A204.1 (cell line): Measurements from ENCODE around the gene ADGRE1.

ENCODE experiments used
- FAIRE-seq: peaks from 2 replicates; lab custom pipeline; 2012; peaks lifted over from hg19 to GRCh38; lab: Jason Lieb, UNC

The ADGRE1 gene

GRCh38 chr19:6876748-6877147, 10.6 kb upstream of the ADGRE1 start:
- FAIRE-seq, result no peak

DNA sequence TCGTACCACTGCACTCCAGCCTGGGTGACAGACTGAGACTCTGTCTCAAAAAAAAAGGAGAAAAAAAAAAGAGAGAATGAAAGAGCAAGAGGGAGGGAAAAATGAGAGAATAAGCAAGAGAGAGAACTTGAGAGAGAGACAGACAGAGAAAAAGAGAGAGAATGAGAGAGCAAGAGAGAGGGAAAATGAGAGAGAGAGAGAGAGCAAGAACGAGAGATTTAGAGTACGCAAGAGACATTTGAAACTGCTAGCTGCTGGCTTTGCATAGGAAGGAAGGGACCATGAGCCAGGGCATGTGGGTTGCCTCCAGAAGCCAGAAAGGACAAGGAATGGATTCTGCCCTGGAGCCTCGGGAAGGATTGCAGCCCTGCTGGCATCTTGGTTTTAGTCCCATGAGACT, 9.6 kb upstream of the ADGRE1 start:
- no peak for FAIRE-seq

DNA sequence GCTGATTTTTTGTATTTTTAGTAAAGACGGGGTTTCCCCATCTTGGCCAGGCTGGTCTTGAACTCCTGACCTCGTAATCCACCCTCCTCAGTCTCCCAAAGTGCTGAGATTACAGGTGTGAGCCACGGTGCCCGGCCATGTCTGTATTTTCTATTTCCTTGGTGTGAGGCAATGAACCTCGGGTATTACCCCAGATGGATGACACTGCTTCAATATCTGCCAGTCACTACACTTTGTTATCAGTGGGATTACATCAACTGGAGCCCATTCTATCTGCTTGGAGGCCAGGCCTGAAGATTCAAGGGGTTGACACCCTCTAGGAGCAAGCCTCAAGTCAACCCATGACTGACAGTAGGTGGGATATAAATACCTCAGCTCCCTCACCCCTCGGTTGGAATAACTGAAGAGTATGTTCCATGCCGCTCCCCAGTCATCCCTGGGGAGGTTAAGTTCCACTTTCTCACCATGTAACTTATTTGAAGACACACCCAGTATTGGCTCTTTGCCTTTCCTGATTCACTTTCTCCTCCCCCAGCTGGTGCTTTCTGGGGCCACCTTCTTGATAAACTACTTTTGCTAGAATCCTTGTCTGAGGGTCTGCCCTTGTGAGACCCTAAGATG, 992 bp upstream of the ADGRE1 start:
- no peak for FAIRE-seq

- no peak for FAIRE-seq
Measured at GRCh38 chr19:6888967-6889366, 1.6 kb downstream of the ADGRE1 start.

DNA sequence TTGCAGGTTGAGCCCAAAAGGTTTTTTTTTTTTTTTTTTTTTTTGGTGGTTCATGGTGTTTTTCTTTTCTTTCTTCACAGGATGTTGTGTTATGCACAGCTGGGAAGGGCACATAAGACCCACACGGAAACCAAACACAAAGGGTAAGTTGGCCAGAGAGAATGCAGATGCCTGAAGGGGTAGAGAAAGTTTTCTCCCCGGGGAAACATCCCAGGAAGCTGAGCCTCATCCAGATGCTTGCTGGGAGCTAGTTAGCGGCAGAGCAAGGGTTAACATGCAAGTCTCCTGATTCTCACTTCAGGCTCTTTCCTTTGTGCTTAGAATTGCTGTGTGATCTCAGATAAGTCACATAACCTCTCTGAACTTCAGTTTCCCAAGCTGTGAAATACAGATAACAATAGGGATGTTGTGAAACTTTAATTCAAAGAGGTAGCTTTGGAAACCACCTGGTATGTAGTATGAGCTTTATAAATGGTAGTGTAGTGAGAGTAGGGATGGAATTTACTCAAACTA, 3.1 kb downstream of the ADGRE1 start:
- no peak for FAIRE-seq

GRCh38 chr19:6890938-6891337, 3.6 kb downstream of the ADGRE1 start:
- FAIRE-seq, result no peak

DNA sequence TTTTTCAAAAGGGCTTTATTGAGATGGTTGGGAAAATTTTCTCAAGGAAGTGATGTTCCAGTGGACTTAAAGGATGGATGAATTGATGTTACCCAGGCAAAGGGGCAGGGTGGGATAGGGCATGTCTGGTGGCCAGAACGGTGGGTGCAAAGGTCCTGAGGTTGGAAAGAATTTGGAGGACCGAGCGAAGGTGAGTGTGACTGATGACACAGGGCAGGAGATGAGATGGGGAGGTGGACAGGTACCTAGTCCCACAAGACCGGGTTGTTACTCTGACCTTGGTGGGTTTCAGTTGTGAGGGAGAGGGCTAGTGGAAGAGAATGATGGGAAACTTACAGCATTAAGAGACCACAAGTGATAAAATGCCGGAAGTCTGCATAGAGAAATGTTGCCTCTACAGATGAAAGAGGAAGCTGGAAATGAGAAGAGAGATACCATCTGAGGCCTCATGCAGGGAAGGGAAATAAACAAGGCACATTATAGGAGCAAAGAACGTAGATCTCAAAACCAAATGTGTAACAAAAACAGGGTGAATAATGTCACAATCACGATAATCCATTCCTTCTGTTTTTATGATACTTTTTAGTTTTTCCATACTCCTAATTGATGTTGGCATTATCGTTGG, 4.5 kb downstream of the ADGRE1 start:
- FAIRE-seq, result no peak

- no peak for FAIRE-seq
Measured at GRCh38 chr19:6894313-6894712, 6.9 kb downstream of the ADGRE1 start.

- no peak for FAIRE-seq
Measured at GRCh38 chr19:6903446-6903845, 16.1 kb downstream of the ADGRE1 start.

DNA sequence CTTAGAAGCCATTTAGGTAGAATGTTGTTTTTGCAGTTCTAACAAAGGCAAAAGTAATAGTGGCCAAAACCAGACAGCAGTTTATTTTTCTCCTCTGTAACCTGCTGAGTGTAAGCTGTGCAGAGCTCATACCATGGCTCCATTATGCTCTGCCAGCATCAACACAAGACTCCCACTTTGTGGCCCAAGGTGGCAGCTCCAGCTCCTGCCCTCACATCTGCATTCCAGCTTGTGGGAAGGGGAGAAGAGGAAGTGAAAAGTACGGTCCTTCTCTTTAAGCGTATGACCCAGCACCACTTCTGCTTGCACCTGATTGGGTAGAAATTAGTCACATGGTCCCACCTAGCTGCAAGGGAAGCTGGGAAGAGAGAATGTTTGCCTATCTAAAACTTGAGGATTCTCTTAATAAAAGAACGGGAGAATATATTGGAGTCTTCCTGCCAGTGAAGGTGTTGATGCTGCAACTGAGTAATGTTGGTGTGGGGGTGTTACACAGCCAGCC, 19.2 kb downstream of the ADGRE1 start:
- FAIRE-seq, result no peak

- FAIRE-seq, result no peak
Measured at GRCh38 chr19:6911523-6911922, 24.1 kb downstream of the ADGRE1 start.

- no peak for FAIRE-seq
Measured at GRCh38 chr19:6914321-6914720, 26.9 kb downstream of the ADGRE1 start.

DNA sequence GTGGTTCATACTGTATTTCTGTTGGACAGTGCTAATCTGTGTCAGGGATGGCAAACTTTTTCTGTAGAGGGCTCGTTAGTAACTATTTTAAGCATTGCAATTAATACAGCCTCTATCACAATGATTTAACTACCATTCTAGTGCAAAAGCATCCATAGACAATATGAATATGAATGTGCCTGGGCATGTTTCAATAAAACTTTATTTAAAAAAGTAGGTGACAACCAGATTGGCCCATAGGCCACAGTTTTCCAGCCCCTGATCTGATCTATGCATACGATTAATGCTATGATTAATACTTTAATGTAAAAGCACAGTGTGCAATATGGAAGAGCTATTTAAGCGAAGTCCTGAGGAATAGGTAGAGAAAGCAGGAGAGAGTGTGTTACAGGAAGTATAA, 29.6 kb downstream of the ADGRE1 start:
- no peak for FAIRE-seq

DNA sequence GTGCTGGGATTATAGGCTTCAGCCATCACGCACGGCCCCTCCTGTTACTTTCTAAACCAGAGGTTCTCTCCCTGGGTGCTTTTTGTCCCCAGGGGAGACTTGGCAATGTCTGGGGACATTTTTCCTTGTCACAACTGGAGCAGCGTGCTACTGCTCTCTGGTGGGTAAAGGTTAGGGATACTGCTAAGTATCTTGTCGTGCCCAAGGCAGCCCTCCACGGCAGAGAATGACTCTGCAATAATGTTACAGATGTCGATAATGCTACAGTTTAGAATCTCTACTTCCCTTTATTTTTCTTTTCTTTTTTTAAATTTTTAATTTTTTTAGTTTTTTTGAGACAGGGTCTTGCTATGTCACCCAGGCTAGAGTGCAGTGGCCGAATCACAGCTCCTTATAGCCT, 38.0 kb downstream of the ADGRE1 start:
- FAIRE-seq, result no peak

GRCh38 chr19:6925801-6926751, 38.7 kb downstream of the ADGRE1 start:
- no peak for FAIRE-seq

- FAIRE-seq, result no peak
Measured at GRCh38 chr19:6930190-6930589, 42.8 kb downstream of the ADGRE1 start.

GRCh38 chr19:6935069-6935468, 47.7 kb downstream of the ADGRE1 start:
- FAIRE-seq, result no peak

DNA sequence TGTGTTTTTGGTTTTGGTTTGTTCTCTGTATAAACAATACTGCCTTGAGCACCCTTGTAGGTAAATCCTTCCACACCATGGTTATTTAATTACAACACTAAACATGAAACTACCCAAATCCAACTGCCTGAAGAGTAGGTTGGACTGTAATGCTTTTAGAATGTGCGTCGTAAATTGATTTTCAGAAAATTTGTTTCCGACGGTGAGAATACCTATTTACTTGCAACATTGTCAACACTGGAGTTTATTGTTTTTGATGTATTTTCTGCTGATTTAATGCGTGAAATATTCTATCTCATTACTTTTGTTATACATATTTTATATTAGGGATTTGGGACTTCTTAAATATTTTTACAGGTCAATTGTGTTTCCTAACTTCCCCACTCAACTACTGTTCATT, 48.2 kb downstream of the ADGRE1 start:
- no peak for FAIRE-seq

- FAIRE-seq, result no peak
Measured at GRCh38 chr19:6945733-6946132, 58.4 kb downstream of the ADGRE1 start.

- FAIRE-seq, result no peak
Measured at GRCh38 chr19:6947745-6948144, 60.4 kb downstream of the ADGRE1 start.

GRCh38 chr19:6948884-6949283, 61.5 kb downstream of the ADGRE1 start:
- no peak for FAIRE-seq

DNA sequence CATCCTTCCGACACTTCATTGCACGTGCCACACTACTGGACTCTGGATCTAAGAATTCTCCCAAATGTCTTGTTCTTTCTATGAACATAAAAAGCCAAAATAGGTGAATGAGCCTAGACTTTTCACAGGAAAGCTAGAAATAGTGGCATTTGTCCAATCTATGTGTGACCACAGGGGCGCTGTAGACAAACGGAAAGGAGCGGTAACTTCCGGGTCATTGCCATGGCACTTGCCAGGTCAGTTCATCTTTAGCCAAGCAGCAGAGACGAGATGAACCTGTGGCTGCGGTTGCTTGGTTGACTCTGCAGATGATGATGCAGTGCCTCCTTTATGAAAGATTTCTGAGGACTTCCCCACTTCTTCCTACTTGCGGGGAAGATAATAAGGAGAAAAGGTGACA, 65.6 kb downstream of the ADGRE1 start:
- FAIRE-seq, result no peak

DNA sequence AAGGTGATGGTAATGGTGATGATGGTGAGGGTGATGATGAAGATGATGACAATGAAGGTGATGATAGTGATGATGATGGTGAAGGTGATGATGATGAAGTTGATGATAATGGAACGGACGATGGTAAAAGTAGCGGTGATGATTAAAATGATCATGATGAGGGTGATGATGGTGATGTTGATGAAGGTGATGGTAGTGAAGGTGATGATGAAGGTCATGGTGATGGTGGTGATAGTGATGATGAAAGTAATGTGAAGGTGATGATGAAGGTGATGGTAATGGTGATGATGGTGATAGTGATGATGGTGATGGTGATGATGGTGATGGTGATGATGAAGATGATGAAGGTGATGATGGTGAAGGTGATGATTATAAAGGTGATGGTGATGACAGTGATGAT, 67.7 kb downstream of the ADGRE1 start:
- FAIRE-seq, result no peak
